ENCODE measurements around the gene MPP2.

GRCh38 chr17:43898446-43898845 is 8.9 kb downstream of the MPP2 start:
- no peak for TF ChIP-seq POLR2A (IDR thresholded peaks at IDR 0.05)
- TF ChIP-seq POLR2AphosphoS5 (IDR thresholded peaks at IDR 0.05): no peak

Data from sigmoid colon (tissue), 4 donors.